Measurements from ENCODE around the gene MTCL1. TPM values are rescaled to one million over a fixed set of nuclear protein-coding genes. Genes with fewer than 3 reads are reported as not detected.

Gene MTCL1
- total and polyA plus RNA-seq, 9 of the 15 experiments (the other 6 are each of a cell fraction or from before 2014, with no cell fraction given), result 0.21 to 7.4 (median 3.7) TPM

DNA sequence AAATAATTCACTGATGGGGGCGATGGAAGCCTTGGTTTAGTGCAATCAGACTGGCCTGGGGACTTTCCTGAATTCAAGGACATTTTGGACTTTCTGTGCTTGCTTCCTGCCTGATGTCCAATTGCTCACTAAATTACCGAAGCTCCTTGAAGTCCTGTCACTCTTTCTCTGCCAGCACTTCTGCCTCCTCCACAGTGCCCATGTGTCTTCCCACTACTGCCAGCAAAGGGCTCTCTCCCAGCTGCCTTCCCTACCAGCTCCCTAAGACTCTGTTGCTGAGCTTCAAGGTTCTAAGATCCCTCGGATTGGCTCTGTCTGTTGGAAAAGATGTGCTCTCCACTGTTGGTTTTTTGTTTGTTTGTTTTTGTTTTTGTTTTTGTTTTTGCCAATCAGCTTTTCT is 158.1 kb downstream of the MTCL1 start (continued):
- TF ChIP-seq, protein P1, sequence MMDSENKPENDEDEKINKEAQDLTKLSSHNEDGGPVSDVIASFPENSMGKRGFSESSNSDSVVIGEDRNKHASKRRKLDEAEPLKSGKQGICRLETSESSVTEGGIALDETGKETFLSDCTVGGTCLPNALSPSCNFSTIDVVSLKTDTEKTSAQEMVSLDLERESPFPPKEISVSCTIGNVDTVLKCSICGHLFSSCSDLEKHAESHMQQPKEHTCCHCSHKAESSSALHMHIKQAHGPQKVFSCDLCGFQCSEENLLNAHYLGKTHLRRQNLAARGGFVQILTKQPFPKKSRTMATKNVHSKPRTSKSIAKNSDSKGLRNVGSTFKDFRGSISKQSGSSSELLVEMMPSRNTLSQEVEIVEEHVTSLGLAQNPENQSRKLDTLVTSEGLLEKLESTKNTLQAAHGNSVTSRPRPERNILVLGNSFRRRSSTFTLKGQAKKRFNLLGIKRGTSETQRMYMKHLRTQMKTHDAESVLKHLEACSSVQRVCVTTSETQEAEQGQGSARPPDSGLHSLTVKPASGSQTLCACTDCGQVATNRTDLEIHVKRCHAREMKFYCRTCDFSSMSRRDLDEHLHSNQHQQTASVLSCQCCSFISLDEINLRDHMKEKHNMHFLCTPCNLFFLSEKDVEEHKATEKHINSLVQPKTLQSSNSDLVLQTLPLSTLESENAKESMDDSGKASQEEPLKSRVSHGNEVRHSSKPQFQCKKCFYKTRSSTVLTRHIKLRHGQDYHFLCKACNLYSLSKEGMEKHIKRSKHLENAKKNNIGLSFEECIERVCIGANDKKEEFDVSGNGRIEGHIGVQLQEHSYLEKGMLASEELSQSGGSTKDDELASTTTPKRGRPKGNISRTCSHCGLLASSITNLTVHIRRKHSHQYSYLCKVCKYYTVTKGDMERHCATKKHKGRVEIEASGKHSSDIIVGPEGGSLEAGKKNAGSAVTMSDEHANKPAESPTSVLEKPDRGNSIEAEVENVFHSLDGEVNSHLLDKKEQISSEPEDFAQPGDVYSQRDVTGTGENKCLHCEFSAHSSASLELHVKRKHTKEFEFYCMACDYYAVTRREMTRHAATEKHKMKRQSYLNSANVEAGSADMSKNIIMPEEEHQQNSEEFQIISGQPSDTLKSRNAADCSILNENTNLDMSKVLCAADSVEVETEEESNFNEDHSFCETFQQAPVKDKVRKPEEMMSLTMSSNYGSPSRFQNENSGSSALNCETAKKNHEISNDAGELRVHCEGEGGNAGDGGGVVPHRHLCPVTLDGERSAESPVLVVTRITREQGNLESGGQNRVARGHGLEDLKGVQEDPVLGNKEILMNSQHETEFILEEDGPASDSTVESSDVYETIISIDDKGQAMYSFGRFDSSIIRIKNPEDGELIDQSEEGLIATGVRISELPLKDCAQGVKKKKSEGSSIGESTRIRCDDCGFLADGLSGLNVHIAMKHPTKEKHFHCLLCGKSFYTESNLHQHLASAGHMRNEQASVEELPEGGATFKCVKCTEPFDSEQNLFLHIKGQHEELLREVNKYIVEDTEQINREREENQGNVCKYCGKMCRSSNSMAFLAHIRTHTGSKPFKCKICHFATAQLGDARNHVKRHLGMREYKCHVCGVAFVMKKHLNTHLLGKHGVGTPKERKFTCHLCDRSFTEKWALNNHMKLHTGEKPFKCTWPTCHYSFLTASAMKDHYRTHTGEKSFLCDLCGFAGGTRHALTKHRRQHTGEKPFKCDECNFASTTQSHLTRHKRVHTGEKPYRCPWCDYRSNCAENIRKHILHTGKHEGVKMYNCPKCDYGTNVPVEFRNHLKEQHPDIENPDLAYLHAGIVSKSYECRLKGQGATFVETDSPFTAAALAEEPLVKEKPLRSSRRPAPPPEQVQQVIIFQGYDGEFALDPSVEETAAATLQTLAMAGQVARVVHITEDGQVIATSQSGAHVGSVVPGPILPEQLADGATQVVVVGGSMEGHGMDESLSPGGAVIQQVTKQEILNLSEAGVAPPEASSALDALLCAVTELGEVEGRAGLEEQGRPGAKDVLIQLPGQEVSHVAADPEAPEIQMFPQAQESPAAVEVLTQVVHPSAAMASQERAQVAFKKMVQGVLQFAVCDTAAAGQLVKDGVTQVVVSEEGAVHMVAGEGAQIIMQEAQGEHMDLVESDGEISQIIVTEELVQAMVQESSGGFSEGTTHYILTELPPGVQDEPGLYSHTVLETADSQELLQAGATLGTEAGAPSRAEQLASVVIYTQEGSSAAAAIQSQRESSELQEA (IDR thresholded peaks at IDR 0.05; ENCODE audit: low read depth), result no peak
- TF ChIP-seq ZNF316 (IDR thresholded peaks at IDR 0.05) (0 out of 2 replicates have a peak, but pooled peaks have one; percentile 7), SETDB1 (IDR thresholded peaks at IDR 0.05; ENCODE audit: low read length) (no peak), ZNF354B (CRISPR knock-in tag; IDR thresholded peaks at IDR 0.05) (no peak), TAF7 (tag; IDR thresholded peaks at IDR 0.05) (no peak)

Measured in K562 (cell line).